Keratinocyte (primary cell): ENCODE data around the gene FBXO47. TPM values are rescaled to one million over a fixed set of nuclear protein-coding genes. Genes with fewer than 3 reads are reported as not detected.

Source experiments
- DNase-seq: peaks from one replicate; pipeline ENCODE4 v3.0.0-alpha.2; 2011; ENCODE audit warnings: low read depth, missing footprints, low spot score
- FAIRE-seq: peaks from 2 replicates; lab custom pipeline; 2011; peaks lifted over from hg19 to GRCh38; lab: Jason Lieb, UNC
- H2AFZ ChIP-seq: 2 replicates; pipeline ENCODE4 v1.6.0; 2012; ENCODE audit warnings: low read length, control low read depth, inconsistent platforms; ENCODE audit not compliant: control insufficient read depth
- H3K27ac ChIP-seq: 2 replicates; pipeline ENCODE4 v1.5.1; 2011; ENCODE audit warnings: low read length; ENCODE audit not compliant: control insufficient read depth, insufficient read depth
- H3K27me3 ChIP-seq: 3 replicates; pipeline ENCODE4 v1.6.0; 2011; ENCODE audit warnings: low read length; ENCODE audit not compliant: control insufficient read depth, insufficient read depth; ENCODE audit errors: extremely low read depth
- H3K36me3 ChIP-seq, 2 experiments: 2 replicates in 1 of 2; 3 replicates in 1 of 2; pipeline ENCODE4 v1.5.1; 2011; ENCODE audit warnings: low read length in 2 of 2, mild to moderate bottlenecking in 1 of 2; ENCODE audit not compliant: control insufficient read depth in 2 of 2, insufficient read depth in 2 of 2; ENCODE audit errors: extremely low read depth in 1 of 2
- H3K4me1 ChIP-seq: 3 replicates; pipeline ENCODE4 v1.5.1; 2011; ENCODE audit warnings: low read length; ENCODE audit not compliant: control insufficient read depth, insufficient read depth; ENCODE audit errors: extremely low read depth
- H3K4me2 ChIP-seq: 3 replicates; pipeline ENCODE4 v1.6.0; 2011; ENCODE audit warnings: low read depth, low read length; ENCODE audit not compliant: control insufficient read depth, insufficient read depth; ENCODE audit errors: extremely low read depth
- H3K4me3 ChIP-seq, 3 experiments: fragments of 200-600 bp in 1 of 3; sonication (generic) in 1 of 3; 2 replicates in 2 of 3; 3 replicates in 1 of 3; pipeline ENCODE4 v1.5.1; 2011 to 2016; ENCODE audit warnings: low read length in 3 of 3, mild to moderate bottlenecking in 3 of 3, control low read depth in 2 of 3, inconsistent platforms in 1 of 3, low read depth in 1 of 3, mixed read lengths in 1 of 3, mixed run types in 1 of 3, moderate library complexity in 1 of 3; ENCODE audit not compliant: control insufficient read depth in 2 of 3, insufficient read depth in 2 of 3; ENCODE audit errors: extremely low read depth in 1 of 3
- H3K79me2 ChIP-seq: 2 replicates; pipeline ENCODE4 v1.6.0; 2012; ENCODE audit warnings: low read length; ENCODE audit not compliant: control insufficient read depth, insufficient read depth
- H3K9ac ChIP-seq: 3 replicates; pipeline ENCODE4 v1.6.0; 2011; ENCODE audit warnings: low read length; ENCODE audit not compliant: control insufficient read depth, insufficient read depth; ENCODE audit errors: extremely low read depth
- H3K9me1 ChIP-seq: 3 replicates; pipeline ENCODE4 v1.6.0; 2011; ENCODE audit warnings: low read length; ENCODE audit not compliant: control insufficient read depth, insufficient read depth; ENCODE audit errors: extremely low read depth
- H3K9me3 ChIP-seq: 2 replicates; pipeline ENCODE4 v1.5.1; 2012; ENCODE audit warnings: low read depth, low read length; ENCODE audit not compliant: control insufficient read depth
- H4K20me1 ChIP-seq: 3 replicates; pipeline ENCODE4 v1.6.0; 2011; ENCODE audit warnings: low read length; ENCODE audit not compliant: control insufficient read depth, insufficient read depth; ENCODE audit errors: extremely low read depth
- EZH2 ChIP-seq: IDR thresholded peaks from one replicate; pipeline ENCODE4 v1.6.1; 2012; ENCODE audit warnings: inconsistent platforms, mild to moderate bottlenecking, low read length, moderate library complexity
- dilution Hi-C: fragments of 300-500 bp; cut with MboI; formaldehyde crosslinking; loops from one replicate; pipeline ENCODE4 v1.7.0; 2020; ENCODE audit warnings: low sequenced_read_pairs; ENCODE audit not compliant: extremely low pct_ligation_motif_present
- polyA plus RNA-seq, 5 experiments: library from polyadenylated mRNA; depleted of rRNA in 3 of 5; stranded (reverse) in 3 of 5; stranded (forward) in 1 of 5; unstranded in 1 of 5; fragments of >200 nt; gene quantifications; 1 replicate in 1 of 5; 2 replicates in 3 of 5; 3 replicates in 1 of 5; pipeline versions ENCODE4 v1.2.1 to v1.2.3, GENCODE V29; 2011 to 2012; ENCODE audit warnings: missing spikeins in 2 of 5, low read depth in 1 of 5, low replicate concordance in 1 of 5
- TF ChIP-seq, protein P1 (sequence below), 3 experiments: IDR thresholded peaks in 1 of 3; conservative IDR thresholded peaks in 1 of 3; optimal IDR thresholded peaks in 1 of 3; 2 replicates in 2 of 3; 3 replicates in 1 of 3; pipeline versions ENCODE3 to v1.5.1; 2011; ENCODE audit warnings: low read length in 3 of 3, mild to moderate bottlenecking in 3 of 3, moderate library complexity in 2 of 3, control low read depth in 1 of 3, inconsistent platforms in 1 of 3; ENCODE audit not compliant: insufficient read depth in 2 of 3; ENCODE audit errors: extremely low read depth in 1 of 3

Gene FBXO47
- polyA plus RNA-seq, 1 donor (not counting 4 experiments of a cell fraction or from before 2014, with no cell fraction given), result not detected

DNA sequence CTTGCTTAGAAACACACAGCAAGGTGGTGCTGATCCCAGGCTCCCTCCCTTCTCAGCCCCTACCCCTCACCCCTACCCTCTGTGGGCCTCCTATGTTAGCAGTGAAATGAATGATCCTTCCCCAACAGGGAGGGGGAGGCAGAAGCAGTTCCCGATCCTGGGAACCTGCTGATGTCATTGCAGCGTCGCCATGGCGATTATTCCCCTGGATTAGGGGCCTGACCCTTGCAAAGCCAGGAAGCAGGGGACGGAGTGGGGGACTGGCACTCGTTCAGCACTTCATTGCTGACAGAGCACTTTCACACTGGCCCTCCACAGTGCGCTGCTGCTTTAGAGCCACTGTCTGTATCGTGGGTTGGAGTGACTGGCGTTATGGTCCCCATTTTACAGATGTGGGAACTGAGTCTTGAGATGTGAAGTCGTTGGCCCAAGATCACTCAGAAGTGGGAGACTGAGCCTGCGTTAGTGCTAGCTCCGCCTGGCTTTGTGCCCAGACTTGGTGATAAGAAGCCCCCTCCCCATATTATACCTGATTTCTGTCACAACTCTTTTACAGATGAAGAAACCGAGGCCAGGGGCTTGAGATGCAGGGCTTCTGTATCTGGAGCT, 70.8 kb downstream of the FBXO47 start:
- no peaks in the 10 kb centered on the region for H3K9me1 ChIP-seq
- no peak overlapping the region for H2AFZ ChIP-seq
- H3K27ac ChIP-seq, result no peak overlapping the region
- H3K4me2 ChIP-seq, result no peak overlapping the region
- H3K4me1 ChIP-seq, result peaks cover 19% of the 10 kb centered on the region
- DNase-seq, result no peak
- dilution Hi-C loops, result no loop called here
- no peak for FAIRE-seq
- TF ChIP-seq, protein P1, sequence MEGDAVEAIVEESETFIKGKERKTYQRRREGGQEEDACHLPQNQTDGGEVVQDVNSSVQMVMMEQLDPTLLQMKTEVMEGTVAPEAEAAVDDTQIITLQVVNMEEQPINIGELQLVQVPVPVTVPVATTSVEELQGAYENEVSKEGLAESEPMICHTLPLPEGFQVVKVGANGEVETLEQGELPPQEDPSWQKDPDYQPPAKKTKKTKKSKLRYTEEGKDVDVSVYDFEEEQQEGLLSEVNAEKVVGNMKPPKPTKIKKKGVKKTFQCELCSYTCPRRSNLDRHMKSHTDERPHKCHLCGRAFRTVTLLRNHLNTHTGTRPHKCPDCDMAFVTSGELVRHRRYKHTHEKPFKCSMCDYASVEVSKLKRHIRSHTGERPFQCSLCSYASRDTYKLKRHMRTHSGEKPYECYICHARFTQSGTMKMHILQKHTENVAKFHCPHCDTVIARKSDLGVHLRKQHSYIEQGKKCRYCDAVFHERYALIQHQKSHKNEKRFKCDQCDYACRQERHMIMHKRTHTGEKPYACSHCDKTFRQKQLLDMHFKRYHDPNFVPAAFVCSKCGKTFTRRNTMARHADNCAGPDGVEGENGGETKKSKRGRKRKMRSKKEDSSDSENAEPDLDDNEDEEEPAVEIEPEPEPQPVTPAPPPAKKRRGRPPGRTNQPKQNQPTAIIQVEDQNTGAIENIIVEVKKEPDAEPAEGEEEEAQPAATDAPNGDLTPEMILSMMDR (optimal IDR thresholded peaks at IDR 0.05 in 1 of 3, IDR thresholded peaks at IDR 0.05 in 1 of 3, conservative IDR thresholded peaks at IDR 0.05 in 1 of 3; ENCODE audit: extremely low read depth in 1 of 3, insufficient read depth in 2 of 3, low read length in 3 of 3), result no peak
- no peak for TF ChIP-seq EZH2
- no peaks in the 10 kb centered on the region for H3K79me2 ChIP-seq
- H3K27me3 ChIP-seq, result no peaks in the 10 kb centered on the region
- H3K36me3 ChIP-seq, result peaks cover 51 to 54% of the 10 kb centered on the region in 2 experiments
- no peaks in the 10 kb centered on the region for H3K9me3 ChIP-seq
- H3K4me3 ChIP-seq, result no peak overlapping the region
- H4K20me1 ChIP-seq, result no peaks in the 10 kb centered on the region
- H3K9ac ChIP-seq, result no peak overlapping the region

DNA sequence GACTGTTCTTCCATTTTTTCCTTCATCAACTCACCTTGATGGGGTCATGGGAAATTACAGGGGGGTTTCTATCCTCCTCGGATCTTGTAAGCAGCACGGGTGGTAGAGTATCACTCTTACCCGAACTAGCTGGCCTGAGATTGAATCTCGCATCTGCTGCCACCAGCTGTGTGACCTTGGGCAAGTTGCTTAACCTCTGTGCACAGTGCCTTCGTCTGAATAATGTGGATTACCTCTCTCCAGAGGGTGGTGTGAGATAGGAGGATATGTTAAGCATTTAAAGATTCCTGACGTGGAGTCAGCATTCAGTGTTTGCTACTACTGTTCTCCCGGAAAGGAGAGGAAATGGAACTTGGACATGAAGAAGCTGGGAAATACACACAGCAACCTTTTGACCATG, 72.9 kb downstream of the FBXO47 start:
- Histone ChIP-seq H2AFZ (no peak overlapping the region), H3K4me3 (no peak overlapping the region), H3K4me1 (peaks cover 2% of the 10 kb centered on the region), H3K36me3 (peaks cover 57 to 60% of the 10 kb centered on the region in 2 experiments), H3K9me3 (no peaks in the 10 kb centered on the region), H3K79me2 (peaks cover 8% of the 10 kb centered on the region), H4K20me1 (no peaks in the 10 kb centered on the region), H3K4me2 (no peak overlapping the region), H3K27me3 (no peaks in the 10 kb centered on the region), H3K9ac (no peak overlapping the region), H3K27ac (no peak overlapping the region), H3K9me1 (no peaks in the 10 kb centered on the region)
- dilution Hi-C loops, result no loop called here
- no peak for DNase-seq
- FAIRE-seq, result no peak
- no peak for TF ChIP-seq EZH2
- TF ChIP-seq, protein P1 (optimal IDR thresholded peaks at IDR 0.05 in 1 of 3, IDR thresholded peaks at IDR 0.05 in 1 of 3, conservative IDR thresholded peaks at IDR 0.05 in 1 of 3; ENCODE audit: extremely low read depth in 1 of 3, insufficient read depth in 2 of 3, low read length in 3 of 3), result no peak
